GM18526 (cell line): ENCODE results near the gene MIER2.

Source experiments
- POLR2A ChIP-seq: IDR thresholded peaks from 3 replicates; pipeline ENCODE4 v1.6.1; 2011; ENCODE audit not compliant: insufficient read length; ENCODE audit errors: extremely low read depth

The MIER2 gene

GRCh38 chr19:344625-345319, at the start of gene MIER2:
Gene MIER2, minus strand, starts transcription at chr19:344796. Its CDS starts 14 bp downstream, at chr19:344782.
- no peak for TF ChIP-seq POLR2A

- TF ChIP-seq POLR2A: no peak
Observed at GRCh38 chr19:392375-392970, 47.9 kb upstream of the MIER2 start.

- TF ChIP-seq POLR2A: no peak
Observed at GRCh38 chr19:391726-392374, 47.3 kb upstream of the MIER2 start.

- no peak for TF ChIP-seq POLR2A
Observed at GRCh38 chr19:391207-391557, 46.6 kb upstream of the MIER2 start.

GRCh38 chr19:390386-391206, 46.0 kb upstream of the MIER2 start:
- TF ChIP-seq POLR2A: no peak

GRCh38 chr19:389935-390289, 45.3 kb upstream of the MIER2 start:
- TF ChIP-seq POLR2A: no peak

GRCh38 chr19:389255-389934, 44.8 kb upstream of the MIER2 start:
- TF ChIP-seq POLR2A: no peak

- TF ChIP-seq POLR2A: no peak
Observed at GRCh38 chr19:388691-389090, 44.1 kb upstream of the MIER2 start.

- no peak for TF ChIP-seq POLR2A
Observed at GRCh38 chr19:387777-388176, 43.2 kb upstream of the MIER2 start.

GRCh38 chr19:384799-385169, 40.2 kb upstream of the MIER2 start:
- TF ChIP-seq POLR2A: no peak

GRCh38 chr19:383922-384798, 39.6 kb upstream of the MIER2 start:
- no peak for TF ChIP-seq POLR2A

GRCh38 chr19:383040-383439, 38.4 kb upstream of the MIER2 start:
- TF ChIP-seq POLR2A: no peak

GRCh38 chr19:379796-380195, 35.2 kb upstream of the MIER2 start:
- TF ChIP-seq POLR2A: no peak

- no peak for TF ChIP-seq POLR2A
Observed at GRCh38 chr19:378706-379105, 34.1 kb upstream of the MIER2 start.
